Neural cell (in vitro differentiated cells): ENCODE measurements around the gene C16orf96.

Experiments
- EP300 ChIP-seq: fragments of 450-650 bp; conservative IDR thresholded peaks from 2 replicates; pipeline ENCODE4 v1.6.1; 2014; ENCODE audit warnings: antibody characterized with exemption, mild to moderate bottlenecking, moderate library complexity; ENCODE audit not compliant: poor library complexity, severe bottlenecking
- POLR2AphosphoS5 ChIP-seq: IDR thresholded peaks from 2 replicates; pipeline ENCODE4 v1.6.1; 2012
- TF ChIP-seq, protein P1 (sequence below): fragments of 450-650 bp; IDR thresholded peaks from 2 replicates; pipeline ENCODE4 v1.5.1; 2014; ENCODE audit warnings: antibody characterized with exemption, mild to moderate bottlenecking, moderate library complexity; ENCODE audit not compliant: poor library complexity, severe bottlenecking

GRCh38 chr16:4561596-4561995, 5.5 kb downstream of the C16orf96 start:
- no peak for TF ChIP-seq POLR2AphosphoS5
- TF ChIP-seq, protein P1, sequence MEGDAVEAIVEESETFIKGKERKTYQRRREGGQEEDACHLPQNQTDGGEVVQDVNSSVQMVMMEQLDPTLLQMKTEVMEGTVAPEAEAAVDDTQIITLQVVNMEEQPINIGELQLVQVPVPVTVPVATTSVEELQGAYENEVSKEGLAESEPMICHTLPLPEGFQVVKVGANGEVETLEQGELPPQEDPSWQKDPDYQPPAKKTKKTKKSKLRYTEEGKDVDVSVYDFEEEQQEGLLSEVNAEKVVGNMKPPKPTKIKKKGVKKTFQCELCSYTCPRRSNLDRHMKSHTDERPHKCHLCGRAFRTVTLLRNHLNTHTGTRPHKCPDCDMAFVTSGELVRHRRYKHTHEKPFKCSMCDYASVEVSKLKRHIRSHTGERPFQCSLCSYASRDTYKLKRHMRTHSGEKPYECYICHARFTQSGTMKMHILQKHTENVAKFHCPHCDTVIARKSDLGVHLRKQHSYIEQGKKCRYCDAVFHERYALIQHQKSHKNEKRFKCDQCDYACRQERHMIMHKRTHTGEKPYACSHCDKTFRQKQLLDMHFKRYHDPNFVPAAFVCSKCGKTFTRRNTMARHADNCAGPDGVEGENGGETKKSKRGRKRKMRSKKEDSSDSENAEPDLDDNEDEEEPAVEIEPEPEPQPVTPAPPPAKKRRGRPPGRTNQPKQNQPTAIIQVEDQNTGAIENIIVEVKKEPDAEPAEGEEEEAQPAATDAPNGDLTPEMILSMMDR, result no peak
- no peak for TF ChIP-seq EP300
